Muscle layer of duodenum (tissue), 2 donors: ENCODE data around the gene METTL24.
A peak's percentile ranks its signal among the peaks of the same experiment; 100 is the strongest.

ENCODE experiments used
- H3K27ac ChIP-seq: one replicate; pipeline ENCODE4 v1.7.0; 2013; ENCODE audit warnings: mild to moderate bottlenecking, low read length
- H3K27me3 ChIP-seq: one replicate; pipeline ENCODE4 v1.7.0; 2013; ENCODE audit warnings: low read depth, mild to moderate bottlenecking, control low read depth, low read length
- H3K36me3 ChIP-seq, 2 donors: one replicate each; pipeline ENCODE4 v1.7.0; 2013; ENCODE audit warnings: low read length in 2 of 2, control low read depth in 1 of 2, mild to moderate bottlenecking in 1 of 2; ENCODE audit not compliant: insufficient read depth in 2 of 2, control insufficient read depth in 1 of 2
- H3K4me1 ChIP-seq, 2 donors: one replicate each; pipeline ENCODE4 v1.7.0; 2013; ENCODE audit warnings: low read length in 2 of 2, mild to moderate bottlenecking in 2 of 2, control low read depth in 1 of 2, moderate library complexity in 1 of 2; ENCODE audit not compliant: insufficient read depth in 2 of 2, control insufficient read depth in 1 of 2
- H3K4me3 ChIP-seq, 2 donors: one replicate each; pipeline ENCODE4 v1.7.0; 2013; ENCODE audit warnings: low read length in 2 of 2, low read depth in 1 of 2, mild to moderate bottlenecking in 1 of 2
- H3K9me3 ChIP-seq, 2 donors: one replicate each; pipeline ENCODE4 v1.7.0; 2013; ENCODE audit warnings: low read length in 2 of 2, control low read depth in 1 of 2, mild to moderate bottlenecking in 1 of 2; ENCODE audit not compliant: control insufficient read depth in 1 of 2
- donor health status: healthy.

Gene METTL24, protein sequence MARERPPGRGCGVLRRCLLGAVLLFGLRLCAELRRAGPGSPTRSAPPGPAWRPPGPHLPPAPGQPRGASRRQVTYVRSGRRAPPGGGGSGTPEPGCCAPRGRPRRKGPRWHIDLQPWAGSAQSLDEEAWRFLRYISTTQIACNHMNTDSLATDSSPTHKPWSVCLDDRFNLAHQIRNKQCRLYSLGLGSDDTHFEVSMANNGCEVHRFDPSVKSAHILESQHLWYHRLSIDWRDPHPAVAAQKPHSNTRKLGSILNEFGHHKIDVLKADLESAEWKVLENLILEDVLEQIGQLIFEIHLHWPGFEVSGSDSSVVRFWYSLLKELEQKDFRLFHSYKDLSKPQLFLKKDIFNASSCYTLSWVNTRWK

DNA sequence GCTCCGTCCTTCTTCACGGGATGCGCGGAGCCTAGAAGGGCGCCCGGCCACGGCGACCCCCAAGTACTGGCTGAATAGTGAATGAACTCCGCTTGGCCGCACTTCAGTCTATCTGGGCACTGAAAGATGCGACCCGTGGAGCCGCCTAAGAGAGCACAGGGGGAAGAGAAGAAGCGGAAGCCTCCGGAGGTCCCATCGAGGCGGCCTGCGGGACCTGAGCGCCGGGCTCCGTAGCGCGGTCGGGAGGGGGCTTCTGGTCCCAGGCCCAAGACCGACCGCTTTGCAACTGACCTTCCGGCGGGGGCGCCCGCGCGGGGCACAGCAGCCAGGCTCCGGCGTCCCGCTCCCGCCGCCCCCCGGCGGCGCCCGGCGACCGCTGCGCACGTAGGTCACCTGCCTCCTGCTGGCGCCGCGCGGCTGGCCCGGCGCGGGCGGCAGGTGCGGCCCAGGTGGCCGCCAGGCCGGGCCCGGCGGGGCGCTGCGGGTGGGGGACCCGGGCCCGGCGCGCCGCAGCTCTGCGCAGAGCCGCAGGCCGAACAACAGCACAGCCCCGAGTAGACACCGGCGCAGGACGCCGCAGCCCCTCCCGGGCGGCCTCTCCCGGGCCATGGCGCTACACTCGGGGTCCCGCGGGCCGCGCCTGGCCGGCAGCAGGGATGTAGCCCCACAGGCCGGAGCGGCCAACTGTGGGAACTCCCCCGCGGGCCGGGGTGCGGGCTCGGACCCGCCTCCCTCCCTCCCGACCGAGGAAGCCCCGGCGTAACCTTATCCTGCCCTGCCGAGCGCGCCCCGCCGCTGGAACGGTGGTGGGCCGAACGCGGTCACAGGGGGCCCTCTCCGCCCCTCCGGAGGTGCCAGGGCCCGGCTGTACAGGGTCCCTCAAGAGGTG lies at the start of gene METTL24:
TSS of gene METTL24 (minus strand) at position 686 of the 889 bp plus-strand sequence. CDS start at position 609, 77 bp downstream.
- peak within 1 kb of the TSS; percentile 76 for H3K27ac ChIP-seq
- H3K27me3 ChIP-seq = no peaks in the 10 kb centered on the region
- no peaks in the 10 kb centered on the region for H3K9me3 ChIP-seq
- peak within 1 kb of the TSS; percentile 63 to 71 for H3K4me3 ChIP-seq
- H3K4me1 ChIP-seq = peaks cover 10 to 31% of the 10 kb centered on the region in 2 donors
- no peaks in the 10 kb centered on the region for H3K36me3 ChIP-seq

DNA sequence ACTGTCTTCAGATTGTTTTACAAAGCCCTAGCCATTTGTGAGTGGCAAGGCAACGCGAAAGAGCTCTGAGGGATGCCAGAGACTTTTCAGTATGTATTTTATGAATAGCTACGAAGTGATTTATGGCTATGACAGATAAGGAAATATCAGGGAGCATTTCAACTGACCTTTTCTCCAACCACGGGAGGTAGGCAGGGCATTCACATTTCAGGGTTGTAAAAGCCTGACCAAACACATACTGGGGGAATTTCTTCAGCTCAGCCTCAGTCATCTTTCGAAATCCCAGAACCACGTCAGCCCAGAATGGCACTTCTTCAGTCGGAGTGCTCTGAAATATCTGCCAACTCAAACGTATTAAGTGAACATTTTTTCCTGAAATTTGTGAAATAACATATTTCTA lies 46.5 kb upstream of the METTL24 start:
- H3K4me1 ChIP-seq = peaks cover 0 to 3% of the 10 kb centered on the region in 2 donors
- H3K27ac ChIP-seq = no peak overlapping the region
- H3K36me3 ChIP-seq = no peaks in the 10 kb centered on the region
- H3K9me3 ChIP-seq = no peaks in the 10 kb centered on the region
- H3K4me3 ChIP-seq = no peak overlapping the region
- no peaks in the 10 kb centered on the region for H3K27me3 ChIP-seq

DNA sequence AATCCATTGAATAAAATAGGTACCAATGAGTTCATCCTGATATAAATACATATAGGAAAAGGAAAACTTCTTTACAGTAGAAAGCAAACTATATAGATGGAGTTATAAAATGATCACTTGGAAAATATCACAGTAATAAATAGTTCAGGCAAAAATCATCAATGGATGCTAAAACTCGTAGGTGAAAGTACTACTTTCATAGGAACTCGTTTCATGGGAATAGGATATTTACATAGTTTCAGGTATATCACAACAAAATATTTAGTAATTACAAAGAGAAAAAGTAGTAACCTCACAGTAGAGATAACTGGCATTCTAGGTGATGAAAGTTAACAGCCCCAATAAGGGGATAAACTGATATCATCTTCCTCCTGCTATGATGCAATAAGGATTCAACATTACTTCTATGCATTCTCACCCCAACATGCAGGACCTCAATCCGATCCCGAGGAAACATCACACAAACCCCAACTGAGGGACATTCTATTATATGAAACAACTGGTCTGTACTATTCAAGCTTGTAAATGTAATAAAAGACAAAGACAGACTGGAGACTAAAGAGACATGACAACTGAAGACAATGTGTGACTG lies 43.5 kb upstream of the METTL24 start:
- no peak overlapping the region for H3K27ac ChIP-seq

DNA sequence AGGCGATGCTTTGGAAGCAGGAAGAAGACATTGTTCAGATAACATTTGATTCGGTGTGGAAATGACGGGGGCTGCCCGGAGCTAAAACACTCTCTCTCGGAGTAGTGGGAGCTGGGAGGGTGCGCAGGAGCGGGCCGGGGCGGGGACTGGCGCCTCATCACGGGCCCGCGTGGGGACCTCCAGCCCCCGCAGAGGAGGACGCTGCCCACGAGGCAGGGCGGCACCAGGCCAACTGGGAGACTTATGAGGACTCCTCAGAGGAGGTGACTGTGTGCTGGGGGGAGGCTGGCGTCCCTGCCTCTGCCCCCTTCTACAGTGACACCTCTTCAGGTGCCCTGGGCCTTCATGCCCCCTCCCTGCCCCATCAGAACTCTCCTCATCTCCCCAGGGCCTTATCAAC lies 42.1 kb upstream of the METTL24 start:
- Histone ChIP-seq H3K27me3 (no peaks in the 10 kb centered on the region), H3K4me1 (peaks cover 0 to 3% of the 10 kb centered on the region in 2 donors), H3K36me3 (no peaks in the 10 kb centered on the region), H3K27ac (no peak overlapping the region), H3K9me3 (no peaks in the 10 kb centered on the region), H3K4me3 (peak overlapping the region; percentile 33 to 73)

More for the DNA sequence above, 43.5 kb upstream of the METTL24 start:
- H3K4me1 ChIP-seq = peaks cover 0 to 3% of the 10 kb centered on the region in 2 donors
- H3K9me3 ChIP-seq = no peaks in the 10 kb centered on the region
- H3K27me3 ChIP-seq = no peaks in the 10 kb centered on the region
- H3K4me3 ChIP-seq = no peak overlapping the region
- H3K36me3 ChIP-seq = no peaks in the 10 kb centered on the region

DNA sequence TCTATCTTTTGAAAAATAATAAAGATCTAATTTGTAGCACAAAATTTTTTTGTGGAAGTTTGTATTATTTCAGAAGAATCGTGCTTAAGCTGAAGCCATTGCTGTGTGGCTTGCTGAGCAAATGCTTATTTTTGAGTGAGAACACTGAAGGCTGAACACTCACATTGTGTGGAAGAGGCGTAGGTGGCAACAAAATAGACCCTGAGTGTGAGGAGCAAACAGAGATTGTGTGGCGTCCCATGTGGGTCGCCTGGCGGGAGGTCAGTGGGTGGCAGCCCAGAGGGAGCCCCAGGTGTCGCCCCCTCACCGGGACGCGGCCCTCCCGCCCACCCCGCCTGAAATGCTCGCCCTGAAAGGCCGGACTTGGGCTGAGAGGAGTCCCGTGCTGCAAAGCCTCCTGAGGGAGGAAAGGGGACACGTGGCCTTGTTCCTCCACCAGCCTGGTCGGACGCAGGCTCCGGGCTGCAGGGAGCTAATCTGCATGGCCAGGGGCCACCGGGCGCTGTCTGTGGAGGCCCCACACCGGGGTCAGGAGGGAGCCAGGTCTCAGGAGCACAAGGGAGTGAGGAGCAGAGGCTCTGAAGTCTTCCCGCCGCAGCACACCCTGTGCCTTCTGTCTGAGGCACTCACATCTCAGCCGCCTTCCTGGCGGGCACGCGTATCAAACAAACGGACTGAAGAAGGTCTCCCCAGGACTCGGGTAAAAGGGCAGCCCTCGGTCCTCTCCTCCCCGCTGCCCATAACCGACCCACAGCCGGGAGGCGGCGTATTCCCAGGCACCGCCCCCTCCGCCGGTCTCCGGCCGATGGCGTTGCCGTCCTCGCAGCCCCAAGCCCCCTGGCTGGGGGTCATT lies 41.3 kb upstream of the METTL24 start:
- peak overlapping the region; percentile 33 to 73 for H3K4me3 ChIP-seq
- H3K27ac ChIP-seq = no peak overlapping the region

DNA sequence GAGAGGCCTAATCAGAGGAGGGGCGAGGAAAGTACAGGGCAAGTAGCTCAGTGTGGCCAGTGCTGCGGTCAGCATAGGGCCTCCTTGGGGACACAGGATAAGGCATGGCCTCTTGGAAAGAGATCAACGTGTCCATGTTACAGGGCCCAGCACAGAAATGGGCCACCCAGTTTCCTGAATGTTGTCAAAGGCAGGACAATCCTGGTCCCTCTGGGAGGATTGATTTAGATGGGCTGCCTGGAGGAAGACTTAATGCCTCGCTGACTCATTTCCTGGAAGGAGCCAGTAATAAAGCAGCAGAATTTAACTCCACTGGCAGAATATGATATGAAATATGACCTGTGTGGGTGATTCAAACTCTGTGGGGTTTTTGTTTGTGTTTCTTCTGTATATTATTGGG lies 40.6 kb upstream of the METTL24 start:
- no peak overlapping the region for H3K4me3 ChIP-seq
- no peak overlapping the region for H3K27ac ChIP-seq
- peaks cover 0 to 3% of the 10 kb centered on the region in 2 donors for H3K4me1 ChIP-seq

More for the DNA sequence above, 41.3 kb upstream of the METTL24 start:
- no peaks in the 10 kb centered on the region for H3K36me3 ChIP-seq
- no peaks in the 10 kb centered on the region for H3K9me3 ChIP-seq
- no peaks in the 10 kb centered on the region for H3K27me3 ChIP-seq
- peaks cover 0 to 3% of the 10 kb centered on the region in 2 donors for H3K4me1 ChIP-seq

DNA sequence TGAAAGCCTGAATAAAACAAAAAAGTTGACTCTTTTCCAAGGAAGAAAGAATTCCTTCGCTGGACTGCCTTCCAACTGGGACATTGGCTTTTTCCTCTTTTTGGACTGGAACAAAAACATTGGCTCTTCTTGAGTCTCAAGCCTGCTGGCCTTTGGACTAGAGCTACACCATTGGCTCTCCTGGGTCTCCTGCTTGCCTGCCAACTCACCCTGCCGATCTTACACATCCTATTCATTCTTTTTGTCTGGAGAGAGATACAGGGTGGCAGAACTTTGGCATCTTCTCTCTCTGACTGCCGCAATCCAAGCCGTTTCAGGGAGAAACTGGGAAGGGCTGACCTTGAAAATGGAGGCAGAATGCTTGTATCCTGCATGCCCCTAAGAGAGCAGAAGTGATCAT lies 37.1 kb upstream of the METTL24 start:
- H3K27me3 ChIP-seq = no peaks in the 10 kb centered on the region
- no peaks in the 10 kb centered on the region for H3K36me3 ChIP-seq
- H3K9me3 ChIP-seq = no peaks in the 10 kb centered on the region
- no peak overlapping the region for H3K4me3 ChIP-seq
- peaks cover 0 to 9% of the 10 kb centered on the region in 2 donors for H3K4me1 ChIP-seq
- no peak overlapping the region for H3K27ac ChIP-seq

More for the DNA sequence above, 40.6 kb upstream of the METTL24 start:
- H3K36me3 ChIP-seq = no peaks in the 10 kb centered on the region
- no peaks in the 10 kb centered on the region for H3K27me3 ChIP-seq
- H3K9me3 ChIP-seq = no peaks in the 10 kb centered on the region

DNA sequence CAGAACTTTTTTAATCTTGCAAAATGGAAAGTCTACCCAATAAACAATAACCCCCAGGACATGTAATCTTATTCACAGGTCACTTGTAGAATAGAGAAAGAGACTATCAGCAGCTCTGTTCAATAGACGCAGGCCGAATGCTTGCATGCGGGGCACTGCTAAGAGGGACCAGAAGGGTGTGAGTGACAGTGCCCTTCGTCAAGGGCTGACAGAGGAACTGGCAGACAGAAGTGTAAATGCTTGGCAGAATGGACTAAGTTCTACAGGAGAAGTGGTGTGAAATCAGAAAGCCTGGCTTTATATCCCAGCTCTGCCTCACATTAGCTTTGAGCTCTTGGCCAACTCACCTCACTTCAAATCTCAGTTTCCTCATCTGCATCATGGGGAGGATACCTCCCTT lies 36.3 kb upstream of the METTL24 start:
- Histone ChIP-seq H3K27me3 (no peaks in the 10 kb centered on the region), H3K9me3 (no peaks in the 10 kb centered on the region), H3K4me3 (no peak overlapping the region), H3K4me1 (peaks cover 0 to 13% of the 10 kb centered on the region in 2 donors), H3K36me3 (no peaks in the 10 kb centered on the region), H3K27ac (no peak overlapping the region)

DNA sequence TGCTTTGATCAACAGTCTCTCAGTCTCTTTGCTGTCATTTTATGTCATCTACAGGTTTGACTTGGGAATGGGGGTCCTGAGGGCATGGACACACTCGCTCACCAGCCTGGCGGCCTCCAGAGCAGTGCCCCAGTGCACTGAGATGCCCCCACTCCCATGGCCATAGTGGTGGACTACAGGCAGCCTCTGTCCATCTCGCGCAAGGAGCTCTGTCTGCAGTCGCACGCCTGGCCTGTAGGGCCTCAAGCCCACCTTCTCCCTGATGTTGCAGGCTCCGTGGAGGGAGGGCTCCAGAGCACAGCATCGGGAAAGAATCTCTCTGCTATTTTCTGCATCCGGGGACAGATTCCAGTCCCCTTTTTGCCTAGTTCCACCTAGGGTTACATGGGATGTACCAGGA lies 34.6 kb upstream of the METTL24 start:
- no peak overlapping the region for H3K27ac ChIP-seq
- no peak overlapping the region for H3K4me3 ChIP-seq
- peaks cover 0 to 13% of the 10 kb centered on the region in 2 donors for H3K4me1 ChIP-seq
- no peaks in the 10 kb centered on the region for H3K36me3 ChIP-seq
- H3K9me3 ChIP-seq = no peaks in the 10 kb centered on the region
- no peaks in the 10 kb centered on the region for H3K27me3 ChIP-seq

DNA sequence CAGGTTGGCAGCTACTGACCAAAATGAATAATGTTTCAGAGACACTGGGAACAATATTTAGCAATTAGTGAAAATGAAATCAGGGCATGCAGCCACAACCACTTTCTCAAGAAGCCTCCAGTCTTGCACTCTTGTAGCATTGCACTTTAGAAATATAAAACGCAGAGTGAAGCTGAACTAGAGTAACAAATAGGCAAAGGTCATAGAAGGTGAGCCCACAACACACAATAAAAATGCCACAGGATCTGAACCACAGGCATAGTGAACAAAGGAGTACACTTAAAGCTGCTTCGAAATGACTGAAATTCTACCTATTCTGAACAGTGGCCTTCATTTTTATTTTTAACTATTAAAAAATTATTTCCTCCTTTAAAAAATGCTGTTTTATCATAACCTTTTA lies 32.3 kb upstream of the METTL24 start:
- Histone ChIP-seq H3K27ac (no peak overlapping the region), H3K4me3 (no peak overlapping the region), H3K36me3 (no peaks in the 10 kb centered on the region), H3K27me3 (no peaks in the 10 kb centered on the region), H3K9me3 (no peaks in the 10 kb centered on the region), H3K4me1 (peaks cover 0 to 13% of the 10 kb centered on the region in 2 donors)
